Measurements from ENCODE around the gene ZNRF1.

The ZNRF1 gene

GRCh38 chr16:75061669-75062068 lies 62.8 kb downstream of the ZNRF1 start:
- in situ Hi-C loops (cut with HindIII; ENCODE audit: low sequenced_read_pairs) = no loop called here
- no peak for DNase-seq (ENCODE audit: low read depth)
- H3K4me3 ChIP-seq (ENCODE audit: low read depth, low read length) = no peak overlapping the region
- no peak for TF ChIP-seq CTCF (IDR thresholded peaks at IDR 0.05; ENCODE audit: low read depth, low read length, missing control alignments)

GRCh38 chr16:75062135-75062975 lies 63.5 kb downstream of the ZNRF1 start:
- in situ Hi-C loops (cut with HindIII; ENCODE audit: low sequenced_read_pairs) = no loop called here
- H3K4me3 ChIP-seq (ENCODE audit: low read depth, low read length) = no peak overlapping the region
- no peak for TF ChIP-seq CTCF (IDR thresholded peaks at IDR 0.05; ENCODE audit: low read depth, low read length, missing control alignments)
- DNase-seq (ENCODE audit: low read depth) = no peak

GRCh38 chr16:75062976-75063346 lies 64.1 kb downstream of the ZNRF1 start:
- no peak overlapping the region for H3K4me3 ChIP-seq (ENCODE audit: low read depth, low read length)
- no peak for DNase-seq (ENCODE audit: low read depth)
- no peak for TF ChIP-seq CTCF (IDR thresholded peaks at IDR 0.05; ENCODE audit: low read depth, low read length, missing control alignments)
- in situ Hi-C loops (cut with HindIII; ENCODE audit: low sequenced_read_pairs) = no loop called here

- DNase-seq (ENCODE audit: low read depth) = no peak
- in situ Hi-C loops (cut with HindIII; ENCODE audit: low sequenced_read_pairs) = no loop called here
- H3K4me3 ChIP-seq (ENCODE audit: low read depth, low read length) = no peak overlapping the region
- no peak for TF ChIP-seq CTCF (IDR thresholded peaks at IDR 0.05; ENCODE audit: low read depth, low read length, missing control alignments)
These were observed 64.8 kb downstream of the ZNRF1 start for GRCh38 chr16:75063549-75064088.

- no peak for TF ChIP-seq CTCF (IDR thresholded peaks at IDR 0.05; ENCODE audit: low read depth, low read length, missing control alignments)
- in situ Hi-C loops (cut with HindIII; ENCODE audit: low sequenced_read_pairs) = no loop called here
- no peak for DNase-seq (ENCODE audit: low read depth)
- no peak overlapping the region for H3K4me3 ChIP-seq (ENCODE audit: low read depth, low read length)
These were observed 65.8 kb downstream of the ZNRF1 start for GRCh38 chr16:75064403-75065148.

GRCh38 chr16:75065149-75065505 lies 66.3 kb downstream of the ZNRF1 start:
- in situ Hi-C loops (cut with HindIII; ENCODE audit: low sequenced_read_pairs) = no loop called here
- DNase-seq (ENCODE audit: low read depth) = no peak
- TF ChIP-seq CTCF (IDR thresholded peaks at IDR 0.05; ENCODE audit: low read depth, low read length, missing control alignments) = no peak
- no peak overlapping the region for H3K4me3 ChIP-seq (ENCODE audit: low read depth, low read length)
